Activated T-helper 1 cell treated with anti-CD3 and anti-CD28 coated beads, Interleukin-12 subunit alpha, Interleukin-12 subunit beta, Interleukin-2, Interleukin-4 antibody, amounts not matched to agents 30 ng/mL and 10 ng/mL and 1 ng/mL, durations not matched to agents 14 hours and 24 hours and 36 hours (primary cell): ENCODE data around the gene SH3TC2. TPM values are rescaled to one million over a fixed set of nuclear protein-coding genes. Genes with fewer than 3 reads are reported as not detected.

ENCODE experiments used
- DNase-seq: peaks from one replicate; pipeline ENCODE4 v3.0.0; 2021; ENCODE audit warnings: low spot score
- H3K27ac Mint-ChIP-seq: one replicate; pipeline ENCODE4 v1.8.0; 2021; ENCODE audit warnings: mild to moderate bottlenecking, mixed read lengths
- H3K27me3 Mint-ChIP-seq: one replicate; pipeline ENCODE4 v1.8.0; 2022; ENCODE audit warnings: mild to moderate bottlenecking, moderate library complexity, mixed read lengths; ENCODE audit not compliant: insufficient read depth
- H3K36me3 Mint-ChIP-seq: one replicate; pipeline ENCODE4 v1.8.0; 2021; ENCODE audit warnings: low read depth, mixed read lengths
- H3K4me1 Mint-ChIP-seq: one replicate; pipeline ENCODE4 v1.8.0; 2021; ENCODE audit warnings: low read depth, mixed read lengths
- H3K4me3 Mint-ChIP-seq: one replicate; pipeline ENCODE4 v1.8.0; 2021; ENCODE audit warnings: mild to moderate bottlenecking, moderate library complexity, mixed read lengths
- H3K9me3 Mint-ChIP-seq: one replicate; pipeline ENCODE4 v1.8.0; 2021; ENCODE audit warnings: mixed read lengths
- intact Hi-C: fragments of 100-400 bp; cut with micrococcal nuclease; formaldehyde crosslinking; loops from one replicate; pipeline ENCODE4 v1.15.1; 2024
- total RNA-seq: library from RNA; stranded (reverse); gene quantifications from 2 replicates; pipeline ENCODE4 v1.2.3, GENCODE V29; 2022

SH3TC2 gene
- not detected in 2 replicates for total RNA-seq

- peaks cover 7% of the 10 kb centered on the region for H3K27me3 Mint-ChIP-seq
- no peaks in the 10 kb centered on the region for H3K4me1 Mint-ChIP-seq
- H3K4me3 Mint-ChIP-seq, result no peak within 1 kb of the TSS
- H3K9me3 Mint-ChIP-seq, result no peaks in the 10 kb centered on the region
- no peak for DNase-seq
- H3K27ac Mint-ChIP-seq, result no peak within 1 kb of the TSS
- no peaks in the 10 kb centered on the region for H3K36me3 Mint-ChIP-seq
- intact Hi-C loops, result no loop called here
Measured at GRCh38 chr5:149063017-149063687, at the start of gene SH3TC2. TSS of gene SH3TC2 (minus strand) at chr5:149063062. CDS start at chr5:149063022, 40 bp downstream.

DNA sequence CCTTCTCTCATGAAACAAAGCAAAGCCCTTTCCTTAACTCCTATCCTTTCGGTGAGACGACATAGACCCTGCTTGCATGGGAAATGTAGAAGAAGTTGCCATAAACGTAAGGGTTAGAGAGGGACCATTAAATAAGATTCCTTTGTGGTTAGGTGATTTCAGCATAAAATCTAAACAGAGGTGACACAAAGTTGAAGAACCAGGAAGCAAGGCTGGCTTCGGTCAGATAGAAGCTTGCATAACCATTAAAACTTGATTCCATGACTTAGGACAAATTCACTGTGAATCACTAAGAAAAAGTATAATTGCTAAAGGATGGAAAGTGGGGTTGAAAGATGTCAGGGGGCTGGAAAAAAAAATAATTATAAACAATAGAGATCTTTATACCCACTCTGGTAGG lies 47.5 kb upstream of the SH3TC2 start:
- H3K4me3 Mint-ChIP-seq, result no peak overlapping the region
- no peaks in the 10 kb centered on the region for H3K9me3 Mint-ChIP-seq
- no peaks in the 10 kb centered on the region for H3K4me1 Mint-ChIP-seq
- DNase-seq, result no peak
- no peak overlapping the region for H3K27ac Mint-ChIP-seq
- no peaks in the 10 kb centered on the region for H3K36me3 Mint-ChIP-seq
- peaks cover 20% of the 10 kb centered on the region for H3K27me3 Mint-ChIP-seq
- intact Hi-C loops, result loop anchor here (10.0 kb wide), 2 partner anchors 146 to 666 kb away; no protein-coding TSS in a partner anchor

GRCh38 chr5:149108651-149109280 lies 45.9 kb upstream of the SH3TC2 start:
- no peak for DNase-seq
- Mint-ChIP-seq H3K36me3 (no peaks in the 10 kb centered on the region), H3K9me3 (no peaks in the 10 kb centered on the region), H3K27me3 (peaks cover 15% of the 10 kb centered on the region), H3K4me1 (no peaks in the 10 kb centered on the region), H3K4me3 (no peak overlapping the region), H3K27ac (no peak overlapping the region)
- intact Hi-C loops, result no loop called here

DNA sequence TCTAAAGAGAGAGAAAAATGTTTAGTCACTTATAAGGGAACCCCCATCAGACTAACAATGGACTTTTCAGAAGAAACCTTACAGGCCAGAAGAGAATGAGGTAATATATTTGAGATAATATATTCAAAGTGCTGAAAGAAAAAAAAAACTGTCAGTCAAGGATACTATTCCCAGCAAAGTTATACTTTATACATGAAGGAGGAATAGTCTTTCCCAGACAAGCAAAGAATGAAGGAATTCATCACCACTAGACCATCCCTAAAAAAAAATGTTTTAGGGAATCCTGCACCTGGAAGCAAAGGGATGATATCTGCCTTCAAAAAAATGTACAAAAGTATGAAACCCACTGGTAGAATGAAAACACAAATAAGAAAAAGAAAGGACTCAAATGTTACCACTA lies 37.5 kb upstream of the SH3TC2 start:
- Mint-ChIP-seq H3K4me1 (no peaks in the 10 kb centered on the region), H3K36me3 (peaks cover 1% of the 10 kb centered on the region), H3K27me3 (peaks cover 10% of the 10 kb centered on the region), H3K27ac (no peak overlapping the region), H3K4me3 (no peak overlapping the region), H3K9me3 (peaks cover 45% of the 10 kb centered on the region)
- DNase-seq, result no peak
- intact Hi-C loops, result no loop called here

DNA sequence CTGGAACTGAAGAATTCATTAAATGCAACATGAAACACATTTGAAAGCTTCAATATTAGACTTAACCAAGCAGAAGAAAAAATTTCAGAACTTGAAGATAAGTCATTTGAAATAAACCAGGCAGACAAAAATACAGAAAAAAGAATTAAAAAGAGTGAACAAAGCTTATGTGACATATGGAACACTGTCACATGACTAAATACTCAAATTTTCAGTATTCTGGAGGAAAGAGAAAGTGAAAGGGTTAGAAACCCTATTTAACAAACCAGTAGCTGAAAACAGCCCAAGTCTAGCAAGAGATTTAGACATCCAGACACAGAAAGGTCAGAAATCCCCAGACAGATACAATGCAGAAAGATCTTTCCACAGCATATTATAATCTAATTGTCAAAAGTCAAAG lies 37.1 kb upstream of the SH3TC2 start:
- Mint-ChIP-seq H3K4me1 (no peaks in the 10 kb centered on the region), H3K27ac (no peak overlapping the region), H3K4me3 (no peak overlapping the region), H3K36me3 (peaks cover 1% of the 10 kb centered on the region), H3K27me3 (peaks cover 11% of the 10 kb centered on the region), H3K9me3 (peaks cover 45% of the 10 kb centered on the region)
- intact Hi-C loops, result no loop called here
- no peak for DNase-seq

DNA sequence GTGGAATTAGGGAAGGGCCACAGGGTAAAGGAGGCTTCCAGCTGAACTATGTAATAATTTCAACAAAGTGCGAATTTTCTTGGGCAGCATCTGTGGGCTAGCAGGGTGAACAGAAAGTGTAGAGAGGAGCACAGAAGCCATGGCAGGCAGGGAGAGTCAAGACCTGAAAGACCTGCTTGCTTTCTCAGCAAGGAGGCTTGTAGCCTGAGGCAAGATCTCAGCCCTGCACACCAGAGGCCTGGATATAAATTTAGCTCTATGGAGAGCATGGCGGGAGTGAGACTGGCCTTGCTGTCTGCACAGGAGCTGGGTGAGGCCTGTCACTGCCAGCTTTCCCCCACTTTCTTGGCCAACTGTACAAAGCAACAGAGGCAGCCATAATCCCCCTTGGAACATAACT lies 32.1 kb upstream of the SH3TC2 start:
- H3K27me3 Mint-ChIP-seq, result peaks cover 1% of the 10 kb centered on the region
- peaks cover 39% of the 10 kb centered on the region for H3K9me3 Mint-ChIP-seq
- H3K27ac Mint-ChIP-seq, result no peak overlapping the region
- H3K36me3 Mint-ChIP-seq, result no peaks in the 10 kb centered on the region
- no peak for DNase-seq
- H3K4me3 Mint-ChIP-seq, result no peak overlapping the region
- intact Hi-C loops, result no loop called here
- H3K4me1 Mint-ChIP-seq, result no peaks in the 10 kb centered on the region

GRCh38 chr5:149093625-149094024 lies 30.8 kb upstream of the SH3TC2 start:
- no peaks in the 10 kb centered on the region for H3K36me3 Mint-ChIP-seq
- H3K4me3 Mint-ChIP-seq, result no peak overlapping the region
- peaks cover 25% of the 10 kb centered on the region for H3K9me3 Mint-ChIP-seq
- no peak for DNase-seq
- peaks cover 1% of the 10 kb centered on the region for H3K27me3 Mint-ChIP-seq
- intact Hi-C loops, result no loop called here
- no peaks in the 10 kb centered on the region for H3K4me1 Mint-ChIP-seq
- H3K27ac Mint-ChIP-seq, result no peak overlapping the region

DNA sequence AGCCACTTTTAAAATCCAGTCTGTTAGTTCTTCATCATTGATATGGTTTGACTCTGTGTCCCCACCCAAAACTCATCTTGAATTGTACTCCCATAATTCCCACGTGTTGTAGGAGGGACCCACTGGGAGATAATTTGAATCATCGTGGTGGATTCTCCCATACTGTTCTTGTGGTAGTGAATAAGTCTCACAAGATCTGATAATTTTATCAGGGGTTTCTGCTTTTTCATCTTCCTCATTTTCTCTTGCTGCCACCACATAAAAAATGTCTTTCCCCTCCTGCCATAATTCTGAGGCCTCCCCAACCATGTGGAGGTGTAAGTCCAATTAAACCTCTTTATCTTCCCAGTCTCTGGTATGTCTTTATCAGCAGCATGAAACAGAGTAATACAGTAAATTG lies 26.9 kb upstream of the SH3TC2 start:
- no peak overlapping the region for H3K4me3 Mint-ChIP-seq
- DNase-seq, result no peak
- intact Hi-C loops, result no loop called here
- H3K4me1 Mint-ChIP-seq, result no peaks in the 10 kb centered on the region
- peaks cover 9% of the 10 kb centered on the region for H3K9me3 Mint-ChIP-seq
- no peaks in the 10 kb centered on the region for H3K27me3 Mint-ChIP-seq
- H3K36me3 Mint-ChIP-seq, result no peaks in the 10 kb centered on the region
- no peak overlapping the region for H3K27ac Mint-ChIP-seq

- H3K4me3 Mint-ChIP-seq, result no peak overlapping the region
- H3K36me3 Mint-ChIP-seq, result no peaks in the 10 kb centered on the region
- H3K27me3 Mint-ChIP-seq, result no peaks in the 10 kb centered on the region
- intact Hi-C loops, result no loop called here
- no peaks in the 10 kb centered on the region for H3K4me1 Mint-ChIP-seq
- no peak for DNase-seq
- peaks cover 4% of the 10 kb centered on the region for H3K9me3 Mint-ChIP-seq
- no peak overlapping the region for H3K27ac Mint-ChIP-seq
Measured at GRCh38 chr5:149088686-149089085, 25.8 kb upstream of the SH3TC2 start.

DNA sequence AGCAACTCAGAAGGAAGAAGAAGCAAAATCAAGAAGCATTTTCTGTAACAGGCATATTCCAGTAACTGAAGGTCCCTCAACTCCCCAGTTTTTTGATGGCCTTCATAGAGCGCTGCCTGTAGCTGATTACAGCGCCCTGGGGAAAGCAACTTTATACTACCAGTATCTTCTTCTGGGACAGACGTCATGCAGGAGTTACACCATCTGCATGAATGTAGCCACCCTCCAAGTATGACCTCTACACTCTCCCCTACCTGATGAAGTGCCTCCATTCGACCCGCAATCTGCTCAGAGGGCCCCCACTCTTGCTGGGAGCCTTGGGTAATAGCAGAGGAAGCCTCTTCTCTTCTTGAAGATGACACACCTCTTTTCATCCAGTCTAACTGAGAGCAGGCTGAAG lies 21.0 kb upstream of the SH3TC2 start:
- Mint-ChIP-seq H3K27me3 (peaks cover 6% of the 10 kb centered on the region), H3K9me3 (no peaks in the 10 kb centered on the region), H3K36me3 (no peaks in the 10 kb centered on the region), H3K27ac (no peak overlapping the region), H3K4me3 (no peak overlapping the region), H3K4me1 (no peaks in the 10 kb centered on the region)
- intact Hi-C loops, result no loop called here
- DNase-seq, result no peak

DNA sequence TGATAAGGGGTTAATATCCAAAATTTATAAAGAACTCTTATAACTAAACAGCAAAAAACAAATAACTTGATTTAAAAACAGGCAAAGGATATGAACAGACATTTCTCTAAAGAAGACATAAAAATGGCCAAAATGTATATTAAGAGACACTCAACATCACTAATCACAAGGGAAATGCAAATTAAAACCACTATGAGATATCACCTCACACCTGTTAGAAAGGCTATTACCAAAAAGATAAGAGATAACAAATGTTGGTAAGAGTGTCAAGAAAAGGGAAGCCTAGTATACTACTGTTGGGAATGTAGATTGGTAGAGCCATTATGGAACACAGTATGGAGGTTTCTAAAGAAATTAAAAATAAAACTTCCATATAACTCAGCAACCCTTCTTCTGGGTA lies 19.4 kb upstream of the SH3TC2 start:
- intact Hi-C loops, result no loop called here
- H3K4me3 Mint-ChIP-seq, result no peak overlapping the region

DNA sequence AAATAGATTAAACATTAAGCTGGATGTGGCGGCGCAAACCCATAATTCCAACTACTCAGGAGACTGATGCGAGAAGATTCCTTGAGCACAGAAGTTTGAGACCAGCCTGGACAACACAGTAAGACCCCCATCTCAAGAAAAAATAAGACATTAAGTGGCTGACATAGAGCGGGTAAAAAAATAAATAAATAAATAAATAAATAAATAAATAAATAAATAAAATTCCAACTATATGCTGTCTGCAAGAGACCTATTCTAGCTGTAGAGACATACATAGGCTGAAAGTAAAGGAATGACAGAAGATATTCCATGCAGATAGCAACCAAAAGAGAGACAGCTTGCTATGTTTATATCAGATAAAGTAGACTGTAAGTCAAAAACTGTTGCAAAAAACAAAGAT lies 17.4 kb upstream of the SH3TC2 start:
- H3K27me3 Mint-ChIP-seq, result peaks cover 7% of the 10 kb centered on the region
- DNase-seq, result no peak
- no peaks in the 10 kb centered on the region for H3K4me1 Mint-ChIP-seq
- no peak overlapping the region for H3K27ac Mint-ChIP-seq
- H3K9me3 Mint-ChIP-seq, result peaks cover 4% of the 10 kb centered on the region
- no peaks in the 10 kb centered on the region for H3K36me3 Mint-ChIP-seq
- no peak overlapping the region for H3K4me3 Mint-ChIP-seq
- intact Hi-C loops, result no loop called here

More for the DNA sequence above, 19.4 kb upstream of the SH3TC2 start:
- no peaks in the 10 kb centered on the region for H3K4me1 Mint-ChIP-seq
- no peak overlapping the region for H3K27ac Mint-ChIP-seq
- peaks cover 7% of the 10 kb centered on the region for H3K27me3 Mint-ChIP-seq
- DNase-seq, result no peak
- H3K36me3 Mint-ChIP-seq, result no peaks in the 10 kb centered on the region
- no peaks in the 10 kb centered on the region for H3K9me3 Mint-ChIP-seq

DNA sequence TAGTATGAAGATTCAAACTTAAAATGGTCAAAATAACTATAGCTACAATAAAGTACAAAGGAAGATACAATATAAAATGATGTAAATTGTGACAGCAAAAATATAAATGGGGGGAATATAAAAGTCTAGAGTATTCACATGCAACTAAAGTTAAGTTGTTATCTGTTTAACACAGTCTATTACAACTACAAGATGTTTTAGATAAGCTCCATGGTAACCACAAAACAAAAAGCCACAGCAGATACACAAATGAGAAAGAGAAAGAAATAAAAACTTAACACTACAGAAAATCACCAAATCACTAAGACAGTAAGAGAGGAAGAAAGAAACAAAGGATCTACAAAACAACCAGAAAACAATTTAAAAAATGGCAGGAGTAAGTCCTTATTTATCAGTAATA lies 17.0 kb upstream of the SH3TC2 start:
- Mint-ChIP-seq H3K9me3 (peaks cover 4% of the 10 kb centered on the region), H3K27me3 (peaks cover 7% of the 10 kb centered on the region), H3K36me3 (no peaks in the 10 kb centered on the region), H3K4me1 (no peaks in the 10 kb centered on the region), H3K4me3 (no peak overlapping the region), H3K27ac (no peak overlapping the region)
- intact Hi-C loops, result no loop called here
- DNase-seq, result no peak
